H1 (cell line): ENCODE data around the gene MSH2. TPM values are rescaled to one million over a fixed set of nuclear protein-coding genes. Genes with fewer than 3 reads are reported as not detected.

Experiments
- ATF3 ChIP-seq: IDR thresholded peaks from 2 replicates; pipeline ENCODE4 v1.6.1; 2011; ENCODE audit warnings: low read depth, mild to moderate bottlenecking, low read length; ENCODE audit not compliant: insufficient read depth
- polyA plus RNA-seq, 7 experiments: library from polyadenylated mRNA; depleted of rRNA in 3 of 7; stranded (reverse) in 5 of 7; unstranded in 2 of 7; fragments of >200 nt in 5 of 7; fragments of 200-250 nt in 2 of 7; gene quantifications; 1 replicate in 5 of 7; 2 replicates in 1 of 7; 4 replicates in 1 of 7; pipeline versions ENCODE4 v1.2.1 to v1.2.3, GENCODE V29; 2011 to 2013; ENCODE audit warnings: missing spikeins in 2 of 7, mixed read lengths in 2 of 7
- total RNA-seq: library from RNA; stranded (reverse); fragmentation: NEBNext Ultra II Directional; extraction: Animal tissue kit (Norgen Biotek cat#: 25700); gene quantifications from 2 replicates; pipeline ENCODE4 v1.2.1, GENCODE V29; 2021

The MSH2 gene
- total and polyA plus RNA-seq, 2 of the 8 experiments (the other 6 are each of a cell fraction or from before 2014, with no cell fraction given) = 64.1 to 228 TPM

DNA sequence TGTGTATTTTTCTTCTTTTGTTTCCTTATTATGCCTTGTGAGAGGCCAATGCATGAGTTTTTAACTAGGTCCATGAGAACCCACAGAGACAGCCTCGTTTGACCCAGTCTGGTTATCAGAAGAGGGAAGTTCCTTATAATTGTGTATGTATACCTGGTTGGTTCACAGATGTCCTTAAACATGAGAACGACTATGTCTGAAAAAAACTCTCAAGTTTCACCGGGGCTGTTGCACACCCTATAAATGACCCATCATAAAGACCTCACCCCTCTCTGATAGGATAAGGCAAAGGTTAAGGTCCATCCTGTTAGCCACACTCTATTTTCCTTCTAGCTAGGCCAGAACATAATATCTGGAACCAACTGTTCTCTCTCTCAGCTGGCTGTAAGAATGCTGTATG, 42.7 kb upstream of the MSH2 start (continued):
- no peak for TF ChIP-seq ATF3
- TF ChIP-seq, all 59 proteins: peak for 0
